ENCODE data around the gene YTHDC1.
"Not testable (repeated sequence)": the region's sequence is repeated elsewhere in the genome, so short reads cannot be mapped to it uniquely, and the experiment has no call there.

Gene YTHDC1

DNA sequence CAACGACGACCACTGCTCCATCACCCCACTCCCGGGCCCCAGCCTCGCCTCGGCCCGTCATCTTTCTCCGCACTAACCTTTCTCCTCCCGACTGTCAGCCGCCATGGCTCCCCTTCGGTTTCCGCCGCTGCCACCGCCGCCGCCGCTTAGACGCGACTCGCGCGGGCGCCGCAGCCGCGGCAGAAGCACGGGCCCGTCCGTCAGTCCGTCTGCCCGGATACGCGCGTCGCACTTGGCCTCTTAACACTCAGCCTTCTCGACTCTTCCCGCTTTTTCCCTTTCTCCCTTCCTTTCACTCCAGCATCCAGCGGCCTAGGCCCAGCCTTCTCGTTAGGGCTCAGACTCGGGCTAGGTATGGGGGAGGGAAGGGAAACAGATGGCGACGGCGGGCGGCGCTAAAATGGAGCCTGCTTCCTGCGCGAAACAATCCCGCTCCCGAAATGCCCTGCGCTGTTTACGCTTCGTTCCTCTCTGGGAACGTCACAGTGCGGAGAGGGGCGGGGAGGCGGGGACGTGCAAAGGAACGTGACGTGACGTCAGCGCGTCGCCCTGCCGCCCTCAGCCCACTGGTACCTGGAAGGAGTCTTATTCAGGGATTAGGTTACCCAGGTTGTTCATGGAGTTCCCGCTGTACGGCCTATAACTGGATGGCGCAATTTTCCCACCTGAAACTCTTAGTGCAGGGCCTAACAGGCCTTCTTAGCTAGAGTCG is at the start of gene YTHDC1:
TSS of gene YTHDC1 (minus strand) at position 442 of the 712 bp plus-strand sequence. CDS start at position 105, 337 bp downstream.
- DNase-seq (ENCODE audit: low read depth in 2 of 2) = peak; percentile 87 to 89

DNA sequence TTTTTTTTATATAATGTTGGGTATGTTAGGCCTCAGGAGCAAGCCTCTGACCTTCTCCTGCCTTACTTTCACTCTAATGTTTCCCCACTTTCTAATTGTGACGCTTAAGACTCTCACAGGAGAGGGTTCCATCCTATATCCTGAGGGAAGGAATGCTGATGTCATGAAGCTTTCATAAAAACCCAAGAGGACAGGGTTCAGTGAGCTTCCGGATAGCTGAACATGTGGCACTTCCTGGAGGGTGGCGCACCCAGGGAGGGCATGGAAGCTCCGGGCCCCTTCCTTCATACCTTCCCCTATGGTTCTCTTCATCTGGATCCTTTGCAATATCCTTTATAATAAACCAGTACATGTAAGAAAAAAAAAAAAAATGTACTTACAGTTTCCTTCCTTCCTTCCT is 49.4 kb upstream of the YTHDC1 start:
- DNase-seq (ENCODE audit: low read depth in 2 of 2) = no peak

DNA sequence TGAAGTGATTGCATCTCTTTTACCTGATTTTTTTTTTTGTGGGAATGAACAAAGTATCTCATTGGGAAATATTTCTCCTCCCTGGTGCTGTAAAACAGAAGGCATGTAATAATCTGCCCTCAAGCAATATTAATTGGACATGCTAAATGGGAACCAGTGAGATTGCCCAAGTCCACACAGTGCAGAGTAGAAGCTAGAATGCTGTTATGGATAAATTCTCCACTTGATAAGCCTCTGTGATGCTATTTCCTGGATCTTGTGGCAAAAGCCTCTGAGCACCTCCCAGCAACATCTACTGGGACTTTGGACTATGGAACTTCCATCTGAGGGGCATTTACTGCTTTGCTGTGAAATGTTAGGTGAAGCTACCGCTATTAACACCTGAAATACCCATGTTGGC is 46.9 kb upstream of the YTHDC1 start:
- DNase-seq (ENCODE audit: low read depth in 2 of 2) = no peak

DNA sequence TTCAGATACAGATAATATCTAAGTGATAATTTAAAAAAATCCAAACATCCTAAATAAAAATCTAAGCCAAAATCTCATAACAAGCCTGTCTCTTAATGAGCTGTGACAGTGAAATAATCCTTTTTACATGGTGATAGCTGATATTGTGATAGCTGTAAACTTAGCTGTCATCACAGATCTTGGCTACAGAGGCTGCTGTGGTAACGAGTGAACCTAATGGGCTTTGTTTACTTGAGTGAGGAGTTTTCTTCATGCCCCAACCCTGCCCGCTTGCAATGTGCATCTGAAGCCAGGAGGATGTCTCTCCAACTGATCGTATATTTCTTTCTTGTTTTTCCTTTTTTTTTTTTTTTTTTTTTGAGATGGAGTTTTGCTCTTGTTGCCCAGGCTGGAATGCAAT is 41.5 kb upstream of the YTHDC1 start:
- no peak for DNase-seq (ENCODE audit: low read depth in 2 of 2)

DNA sequence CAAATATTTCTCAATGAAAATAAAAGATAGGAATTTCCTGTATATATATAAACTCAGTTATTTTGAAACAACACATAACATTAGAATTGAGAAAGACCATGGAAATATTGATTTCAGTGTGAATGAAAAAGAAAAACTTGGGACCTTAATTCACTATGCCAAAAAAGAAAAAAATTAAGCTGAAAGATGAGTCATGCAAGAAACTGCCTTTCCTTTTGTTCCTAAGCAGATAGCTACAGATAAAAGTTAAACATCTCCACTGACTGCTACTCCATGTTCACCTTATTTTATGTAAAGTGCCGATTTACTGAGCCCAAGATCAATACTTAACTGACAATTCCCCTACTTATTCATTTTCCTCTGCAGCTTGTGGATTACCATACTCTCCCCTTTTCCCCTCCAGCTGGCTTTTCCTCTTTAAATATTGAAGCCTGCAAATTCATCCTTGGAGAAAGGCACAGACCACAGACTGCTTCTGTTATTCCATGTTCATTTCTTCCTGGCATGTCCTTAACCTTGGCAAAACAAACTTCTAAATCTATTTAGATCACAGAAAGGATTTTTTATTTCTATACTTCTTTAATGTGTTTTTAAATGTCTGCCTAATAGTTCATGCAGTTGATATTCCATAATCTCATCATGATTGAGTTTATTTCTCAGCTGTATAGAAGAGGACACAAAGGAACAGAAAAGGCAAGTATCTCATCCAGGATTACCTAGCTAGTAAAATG is 40.5 kb upstream of the YTHDC1 start:
- no peak for DNase-seq (ENCODE audit: low read depth in 2 of 2)

DNA sequence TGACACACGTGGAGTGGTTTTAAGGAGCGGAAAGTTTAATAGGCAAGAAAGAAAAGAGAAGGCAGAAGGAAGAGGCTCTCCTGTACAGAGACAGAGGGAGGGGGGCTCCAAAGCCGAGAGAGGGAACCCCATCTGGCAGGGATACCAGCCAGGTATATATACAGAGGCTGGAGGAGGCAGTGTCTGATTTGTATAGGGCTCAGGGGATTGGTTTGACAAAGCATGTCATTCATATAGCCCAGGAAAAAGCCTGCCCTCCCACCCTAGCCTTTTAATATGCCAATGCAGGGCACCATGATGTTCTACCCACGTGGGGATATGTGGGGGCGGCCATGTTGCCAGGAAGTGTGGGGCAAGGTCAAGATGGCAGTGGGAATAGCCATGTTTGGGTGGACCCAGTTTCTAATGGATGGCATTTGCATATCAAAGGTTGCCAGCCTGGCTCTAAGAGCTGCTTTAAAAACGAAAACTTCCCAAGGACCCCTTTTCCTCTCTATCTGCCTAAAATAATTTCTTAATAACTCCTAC is 39.6 kb upstream of the YTHDC1 start:
- DNase-seq (ENCODE audit: low read depth in 2 of 2) = not testable (repeated sequence)

DNA sequence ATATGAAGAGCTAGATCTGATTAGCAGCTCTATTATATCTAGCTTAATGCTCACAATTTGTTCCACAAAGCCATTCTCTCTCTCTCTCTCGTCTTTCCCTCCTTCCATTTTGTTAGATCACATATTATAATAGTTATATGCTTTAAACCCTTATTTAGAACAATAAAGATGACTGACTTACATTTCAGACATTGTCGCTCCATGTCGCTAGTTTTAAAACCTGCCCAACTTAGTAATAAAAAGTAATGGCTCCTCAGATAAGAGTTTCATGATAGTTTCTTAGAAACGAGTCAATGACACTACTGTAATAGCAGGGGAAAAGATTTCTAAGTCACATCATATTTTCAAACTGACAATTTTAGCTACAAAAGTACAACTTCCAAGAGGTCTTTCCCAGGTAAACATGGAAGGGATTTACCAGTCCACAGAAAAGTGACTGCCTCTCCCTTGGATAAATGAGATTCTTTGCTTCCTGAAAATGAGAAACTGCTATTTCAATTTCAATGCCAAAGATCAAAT is 38.5 kb upstream of the YTHDC1 start:
- DNase-seq (ENCODE audit: low read depth in 2 of 2) = no peak

DNA sequence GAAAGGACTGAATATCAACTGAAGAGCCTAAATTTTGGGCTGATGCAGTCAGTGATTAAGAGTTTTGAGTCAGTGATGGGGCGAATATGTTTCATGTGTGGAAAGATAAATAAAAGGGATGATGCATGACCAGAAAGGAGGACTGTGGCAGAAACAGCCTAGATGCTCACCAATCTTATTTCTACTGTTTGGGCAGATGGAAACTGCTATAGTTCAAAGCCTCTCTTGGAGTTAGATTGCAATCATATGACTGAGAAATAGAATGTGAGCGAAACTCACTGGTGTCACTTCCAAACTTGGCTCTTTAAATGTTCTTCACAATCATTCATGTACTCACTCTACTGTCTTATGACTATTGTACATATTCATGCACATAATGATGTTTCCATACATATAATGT is 35.4 kb upstream of the YTHDC1 start:
- DNase-seq (ENCODE audit: low read depth in 2 of 2) = no peak

DNA sequence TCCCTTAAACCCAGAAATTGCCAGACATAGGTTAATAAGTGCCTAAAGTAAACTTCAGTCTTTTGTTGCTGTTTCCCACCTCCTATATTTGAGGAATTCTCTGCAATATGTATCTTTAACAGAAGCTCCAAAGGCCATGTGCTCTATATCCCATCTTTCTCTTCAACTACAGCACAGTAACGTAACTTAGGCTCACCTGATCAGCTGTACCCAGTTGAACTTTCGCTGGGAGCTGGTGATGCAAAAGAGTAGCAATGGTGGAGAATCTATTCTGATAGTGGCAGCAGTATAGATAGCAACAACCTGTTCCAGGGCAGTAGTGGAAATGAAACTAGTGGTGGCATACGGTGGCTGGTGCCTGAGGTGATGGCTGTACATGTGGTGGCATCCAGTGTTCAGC is 33.2 kb upstream of the YTHDC1 start:
- no peak for DNase-seq (ENCODE audit: low read depth in 2 of 2)

DNA sequence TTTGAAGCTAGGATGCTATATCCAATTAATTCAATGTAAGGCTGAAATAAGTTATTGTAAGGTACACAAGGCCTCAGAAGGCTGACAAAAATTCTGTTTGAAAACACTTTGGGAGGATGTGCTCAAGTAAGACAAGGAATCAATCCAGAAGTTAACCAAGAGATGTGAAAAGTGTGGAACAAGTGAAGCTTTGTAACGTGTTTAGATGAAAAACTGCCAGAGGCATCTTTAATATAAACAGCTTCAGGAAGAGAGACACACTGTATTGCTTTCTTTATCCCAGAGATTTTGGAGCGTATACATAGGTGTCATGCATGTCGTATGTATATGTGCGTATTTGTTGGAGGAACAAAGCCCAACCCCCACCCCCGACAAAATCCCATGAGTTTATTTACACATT is 28.3 kb upstream of the YTHDC1 start:
- DNase-seq (ENCODE audit: low read depth in 2 of 2) = no peak

DNA sequence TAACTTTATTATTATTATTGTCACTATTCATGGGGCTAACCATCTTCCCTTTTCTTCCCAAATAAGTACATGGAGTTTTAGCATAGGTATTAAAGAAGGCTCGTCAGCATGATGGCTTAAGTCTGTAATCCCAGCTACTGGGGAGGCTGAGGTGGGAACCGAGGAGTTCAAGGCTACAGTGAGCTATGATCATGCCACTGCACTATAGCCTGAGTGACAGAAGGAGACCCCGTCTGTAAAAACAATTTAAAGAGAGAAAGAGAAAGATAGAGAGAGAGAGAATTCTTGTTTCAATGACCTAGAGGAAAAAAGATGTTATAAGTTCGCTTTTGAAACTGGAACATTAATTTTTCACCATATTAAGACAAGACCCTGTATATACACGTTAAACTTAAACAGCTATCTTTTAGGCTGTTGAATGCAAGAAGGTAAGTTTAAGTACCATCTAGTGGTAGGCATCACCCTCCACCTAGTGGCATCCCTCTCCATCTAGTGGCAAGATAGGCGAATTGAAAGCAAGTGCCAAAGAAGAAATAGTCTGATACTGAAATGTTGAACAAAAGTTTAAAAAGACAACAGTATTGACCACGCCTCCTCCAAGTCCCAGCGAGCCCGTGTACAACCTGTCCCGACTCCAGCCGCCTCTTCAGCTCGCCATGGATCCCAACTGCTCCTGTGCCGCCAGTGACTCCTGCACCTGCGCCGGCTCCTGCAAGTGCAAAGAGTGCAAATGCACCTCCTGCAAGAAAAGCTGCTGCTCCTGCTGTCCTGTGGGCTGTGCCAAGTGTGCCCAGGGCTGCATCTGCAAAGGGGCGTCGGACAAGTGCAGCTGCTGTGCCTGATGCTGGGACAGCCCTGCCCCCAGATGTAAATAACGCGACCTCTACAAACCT is 26.0 kb upstream of the YTHDC1 start:
- DNase-seq (ENCODE audit: low read depth in 2 of 2) = no peak

DNA sequence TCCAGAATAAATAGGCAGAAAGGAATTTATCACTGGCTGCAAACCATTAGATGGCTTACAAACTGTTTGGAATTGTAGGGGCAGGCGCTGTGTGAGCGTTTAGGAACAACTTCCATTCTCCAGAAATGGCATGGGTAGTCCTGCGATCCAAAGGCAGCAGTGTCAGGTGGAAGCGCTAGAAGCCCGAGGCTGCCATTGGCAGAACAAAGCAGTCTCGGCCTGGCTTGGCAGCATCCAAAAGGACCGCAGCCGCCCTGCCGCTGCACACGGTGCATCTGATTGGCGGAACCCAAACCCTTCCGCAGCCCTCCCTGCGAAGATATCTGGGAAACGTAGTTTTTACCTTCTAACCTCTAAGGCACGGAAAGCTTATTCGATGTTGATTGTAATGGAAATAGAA is 23.6 kb upstream of the YTHDC1 start:
- DNase-seq (ENCODE audit: low read depth in 2 of 2) = peak; percentile 43 to 44

DNA sequence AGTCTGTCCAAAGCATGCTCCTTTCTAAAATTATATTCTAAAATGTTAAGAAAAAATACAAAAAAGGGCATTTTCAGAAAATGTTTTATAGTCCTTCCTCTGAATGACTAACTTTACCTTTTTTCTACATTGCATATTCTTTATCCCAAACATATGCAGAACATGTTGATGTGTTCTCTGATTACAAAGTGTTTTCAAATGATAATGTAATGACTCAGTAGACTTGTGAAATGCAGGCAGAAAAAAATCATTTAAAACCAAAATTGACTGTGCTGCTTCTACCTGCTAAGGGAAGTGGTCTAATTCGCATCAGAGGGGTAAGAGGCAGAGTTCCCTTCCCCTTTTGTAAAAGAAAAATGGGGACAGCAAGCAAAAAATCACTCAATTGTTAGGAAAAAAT is 22.7 kb upstream of the YTHDC1 start:
- no peak for DNase-seq (ENCODE audit: low read depth in 2 of 2)

DNA sequence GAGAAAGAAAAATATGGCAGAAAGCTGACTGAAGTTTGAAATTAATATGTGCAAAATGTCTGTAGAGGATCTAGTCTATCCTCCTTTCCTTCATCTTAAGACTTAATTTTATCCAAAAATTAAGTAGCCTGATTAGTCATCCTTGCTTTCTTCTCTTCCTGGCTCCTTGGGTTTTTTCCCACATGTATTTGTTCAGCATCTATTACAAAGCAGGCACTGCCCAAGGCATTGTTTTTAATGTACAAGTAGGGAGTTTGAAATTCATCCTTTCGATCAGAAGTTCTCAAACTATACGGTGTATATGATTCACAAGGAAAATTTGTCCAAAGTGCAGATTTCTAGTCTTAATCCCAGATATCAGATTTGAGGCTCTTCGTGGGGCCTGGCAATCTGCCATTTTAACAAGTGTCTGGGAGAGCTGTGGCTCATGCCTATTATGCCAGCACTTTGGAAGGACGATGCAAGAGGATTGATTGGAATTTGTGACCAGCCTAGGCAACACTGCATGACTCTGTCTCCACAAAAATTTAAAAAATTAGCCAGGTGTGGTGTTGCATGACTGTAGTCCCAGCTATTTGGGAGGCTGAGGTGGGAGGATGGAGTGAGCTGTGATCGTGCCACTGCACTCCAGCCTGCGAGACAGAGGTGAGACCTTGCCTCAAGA is 19.4 kb upstream of the YTHDC1 start:
- no peak for DNase-seq (ENCODE audit: low read depth in 2 of 2)

DNA sequence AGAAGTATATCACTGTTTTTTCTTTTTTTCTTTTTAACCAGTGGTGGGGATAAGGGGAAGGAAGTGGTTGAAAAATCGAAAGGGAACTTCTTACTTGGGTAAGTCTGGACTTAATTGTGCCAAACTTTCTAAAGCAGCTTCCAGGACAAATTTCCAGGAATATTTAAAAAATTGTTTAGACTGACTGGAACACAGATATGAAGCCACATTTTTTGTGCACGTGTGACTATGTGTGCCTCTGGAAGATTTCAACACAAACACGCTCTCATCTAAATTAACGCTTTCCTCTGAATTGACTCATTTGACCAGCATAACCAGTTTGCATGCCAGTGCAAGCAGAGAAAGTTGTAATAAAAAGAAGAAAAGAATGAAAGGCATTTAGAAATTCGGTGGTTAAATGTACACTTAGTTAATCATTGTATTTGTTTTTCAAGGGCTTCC is 18.8 kb upstream of the YTHDC1 start:
- DNase-seq (ENCODE audit: low read depth in 2 of 2) = peak; percentile 36

DNA sequence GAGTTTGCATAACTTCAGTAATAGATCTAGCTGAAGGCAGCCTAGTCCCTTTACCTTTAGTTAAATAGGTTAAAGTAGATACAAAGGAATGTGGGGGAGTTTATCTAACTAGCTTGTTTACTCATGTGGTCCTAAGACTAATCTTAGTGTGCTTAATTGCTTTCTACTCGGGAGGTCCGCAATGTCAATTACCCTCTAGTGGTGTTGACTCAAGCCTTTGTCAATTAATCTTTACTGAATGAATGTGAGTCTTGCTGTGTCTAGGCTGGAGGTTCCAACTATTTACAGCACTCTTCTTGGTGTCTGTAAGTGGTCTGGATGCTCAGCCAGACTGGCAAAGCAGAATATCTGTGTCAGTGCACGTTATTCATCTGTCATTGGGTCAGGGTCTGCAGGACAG is 17.9 kb upstream of the YTHDC1 start:
- no peak for DNase-seq (ENCODE audit: low read depth in 2 of 2)

DNA sequence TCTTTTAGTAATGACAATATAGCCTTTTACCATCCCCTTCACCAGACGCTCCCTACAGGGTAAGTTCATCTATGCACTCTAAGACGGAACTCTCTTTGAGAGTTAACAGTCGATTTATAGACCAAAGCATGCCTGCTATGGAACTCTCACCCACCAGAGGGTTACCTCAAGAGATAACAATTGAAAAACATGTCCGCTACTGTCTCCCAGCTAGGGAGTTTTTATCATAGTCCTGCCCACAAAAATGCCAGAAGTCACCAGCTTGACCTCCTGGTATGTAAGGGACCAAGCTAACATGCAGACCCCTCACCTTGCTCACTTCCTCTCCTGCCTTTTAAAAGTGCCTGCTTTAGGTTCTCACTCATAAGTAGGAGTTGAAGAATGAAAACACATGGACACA is 16.7 kb upstream of the YTHDC1 start:
- DNase-seq (ENCODE audit: low read depth in 2 of 2) = no peak

DNA sequence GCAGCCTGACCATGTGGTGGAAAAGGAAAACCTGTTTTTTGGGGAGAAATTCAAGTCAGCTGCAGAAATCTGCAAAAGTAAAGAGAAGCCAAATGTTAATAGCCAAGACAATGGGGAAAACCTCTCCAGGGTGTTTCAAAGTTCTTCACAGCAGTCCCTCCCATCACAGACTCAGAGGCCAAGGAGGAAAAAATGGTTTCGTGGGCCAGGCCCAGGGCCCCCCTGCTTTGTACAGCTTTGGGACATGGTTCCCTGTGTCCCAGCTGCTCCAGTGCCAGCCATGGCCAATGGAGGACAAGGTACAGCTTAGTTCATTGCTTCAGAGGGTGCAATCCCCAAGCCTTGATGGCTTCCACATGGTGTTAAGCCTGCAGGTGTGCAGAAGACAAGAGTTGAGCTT is 15.2 kb upstream of the YTHDC1 start:
- DNase-seq (ENCODE audit: low read depth in 2 of 2) = no peak

DNA sequence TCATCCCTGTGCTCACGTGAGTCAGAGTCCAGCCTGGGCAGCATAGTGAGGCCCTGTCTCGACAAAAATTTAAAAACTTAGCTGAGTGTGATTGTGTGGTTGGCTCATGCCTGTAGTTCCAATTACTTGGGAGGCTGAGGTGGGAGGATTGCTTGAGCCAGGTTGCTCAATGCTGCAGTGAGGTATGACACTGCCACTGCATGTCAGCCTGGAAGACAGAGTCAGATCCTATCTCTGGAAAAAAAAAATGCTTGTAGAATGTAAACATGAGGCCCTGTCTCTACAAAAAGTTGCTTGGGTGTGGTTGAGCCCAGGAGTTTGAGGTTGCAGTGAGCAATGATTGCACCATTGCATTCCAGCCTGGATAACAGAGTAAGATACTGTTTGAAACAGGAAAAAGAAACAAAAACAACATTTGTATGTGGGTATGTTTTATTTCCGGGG is 11.3 kb upstream of the YTHDC1 start:
- DNase-seq (ENCODE audit: low read depth in 2 of 2) = no peak

DNA sequence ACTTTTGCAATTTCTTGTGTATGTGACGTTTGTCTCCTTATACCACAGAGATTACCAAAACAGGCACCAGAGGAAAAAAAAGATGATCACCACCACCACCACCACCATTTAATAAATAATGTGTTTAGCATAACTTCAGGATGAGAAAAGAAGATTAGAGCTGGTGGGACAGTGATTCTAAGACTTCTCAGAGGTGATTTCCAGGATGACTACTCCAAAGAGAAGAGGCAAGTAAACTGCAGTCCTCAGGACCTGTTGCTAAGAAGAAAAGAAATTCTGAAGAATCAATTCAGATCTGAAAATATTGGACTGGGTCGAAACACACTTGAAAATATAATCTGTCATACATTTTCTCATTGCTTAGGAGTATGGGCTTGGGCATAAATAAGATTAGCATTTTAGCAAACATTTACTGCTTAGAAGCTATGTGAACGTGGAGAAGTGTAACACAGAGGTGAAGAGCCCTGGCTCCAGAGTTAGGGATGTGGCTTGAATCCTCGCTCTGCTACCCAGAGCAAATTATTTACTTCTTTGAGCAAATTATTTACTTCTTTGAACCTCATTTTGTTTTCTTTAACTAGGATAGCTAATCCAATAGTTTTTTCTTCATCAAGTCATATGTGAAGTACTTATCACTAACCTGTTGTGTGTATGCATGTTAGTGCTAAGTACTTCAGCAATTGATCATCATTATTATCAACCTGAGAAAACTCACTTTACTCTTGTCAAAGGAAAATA is 10.5 kb upstream of the YTHDC1 start:
- DNase-seq (ENCODE audit: low read depth in 2 of 2) = no peak

DNA sequence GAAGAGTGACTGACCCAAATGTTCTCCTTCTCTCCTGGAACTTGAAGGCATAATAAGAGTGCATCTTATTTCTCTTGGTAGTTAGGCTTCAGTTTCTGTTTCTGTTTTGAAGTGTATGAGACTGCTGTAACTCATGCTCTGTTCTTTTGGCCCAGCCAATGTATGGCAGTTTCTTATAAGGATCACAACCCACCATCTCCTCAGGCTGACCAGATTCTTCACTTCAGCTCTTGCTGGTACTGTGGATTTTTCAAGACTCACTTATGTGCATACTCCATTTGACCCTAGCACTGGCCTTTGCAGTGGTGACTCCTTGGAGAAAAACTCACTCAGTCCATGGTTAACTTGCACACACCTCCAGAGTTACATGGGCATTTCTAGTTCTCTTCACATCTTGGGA is 9.6 kb upstream of the YTHDC1 start:
- DNase-seq (ENCODE audit: low read depth in 2 of 2) = no peak
